ENCODE results near the gene ESYT2. TPM values are rescaled to one million over a fixed set of nuclear protein-coding genes. Genes with fewer than 3 reads are reported as not detected.

Gene ESYT2
- total RNA-seq, 1 experiment from 2014 or later = 162 TPM

DNA sequence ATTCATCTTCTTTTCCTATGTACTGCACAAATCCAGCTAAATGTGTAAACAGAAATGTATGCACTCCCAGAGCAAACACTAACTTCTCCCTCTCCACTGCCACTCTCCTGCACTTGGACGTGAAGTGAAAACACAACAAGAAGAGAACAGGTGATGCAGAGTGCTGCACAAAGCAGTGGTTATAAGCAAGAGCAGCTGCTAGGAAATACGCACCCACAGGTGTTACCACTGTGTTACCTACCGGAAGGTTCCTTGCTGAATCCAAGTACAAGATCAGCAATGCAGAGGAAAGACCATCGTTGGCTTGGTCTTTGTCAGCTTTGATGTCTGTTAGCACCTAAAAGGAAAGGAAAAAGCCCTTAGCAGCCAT is 70.1 kb downstream of the ESYT2 start:
- BruUV-seq (replicated peaks) = no TSS peak
- Histone ChIP-seq H4K20me1 (ENCODE audit: insufficient read depth) (0 out of 2 replicates have a peak, but pooled peaks cover 5% of the 10 kb centered on the region), H3K27me3 (ENCODE audit: insufficient read depth, low read depth) (no peaks in the 10 kb centered on the region), H3K79me2 (ENCODE audit: low read depth) (no peaks in the 10 kb centered on the region), H3K4me1 (replicated peaks; ENCODE audit: insufficient read depth) (no peaks in the 10 kb centered on the region), H3K4me2 (no peak overlapping the region), H3K4me3 (no peak overlapping the region), H3K9me3 (ENCODE audit: insufficient read depth, low read depth) (no peaks in the 10 kb centered on the region), H3K9me2 (ENCODE audit: insufficient read depth) (no peaks in the 10 kb centered on the region), H2AFZ (no peak overlapping the region), H3F3A (ENCODE audit: insufficient read depth, low read depth) (0 out of 2 replicates have a peak, but pooled peaks cover 7% of the 10 kb centered on the region), H3K27ac (no peak overlapping the region), H3K36me3 (ENCODE audit: low read depth) (peaks cover 58% of the 10 kb centered on the region)
- TF ChIP-seq, protein P1, sequence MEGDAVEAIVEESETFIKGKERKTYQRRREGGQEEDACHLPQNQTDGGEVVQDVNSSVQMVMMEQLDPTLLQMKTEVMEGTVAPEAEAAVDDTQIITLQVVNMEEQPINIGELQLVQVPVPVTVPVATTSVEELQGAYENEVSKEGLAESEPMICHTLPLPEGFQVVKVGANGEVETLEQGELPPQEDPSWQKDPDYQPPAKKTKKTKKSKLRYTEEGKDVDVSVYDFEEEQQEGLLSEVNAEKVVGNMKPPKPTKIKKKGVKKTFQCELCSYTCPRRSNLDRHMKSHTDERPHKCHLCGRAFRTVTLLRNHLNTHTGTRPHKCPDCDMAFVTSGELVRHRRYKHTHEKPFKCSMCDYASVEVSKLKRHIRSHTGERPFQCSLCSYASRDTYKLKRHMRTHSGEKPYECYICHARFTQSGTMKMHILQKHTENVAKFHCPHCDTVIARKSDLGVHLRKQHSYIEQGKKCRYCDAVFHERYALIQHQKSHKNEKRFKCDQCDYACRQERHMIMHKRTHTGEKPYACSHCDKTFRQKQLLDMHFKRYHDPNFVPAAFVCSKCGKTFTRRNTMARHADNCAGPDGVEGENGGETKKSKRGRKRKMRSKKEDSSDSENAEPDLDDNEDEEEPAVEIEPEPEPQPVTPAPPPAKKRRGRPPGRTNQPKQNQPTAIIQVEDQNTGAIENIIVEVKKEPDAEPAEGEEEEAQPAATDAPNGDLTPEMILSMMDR (conservative IDR thresholded peaks at IDR 0.05) = no peak
- no peak for TF ChIP-seq EZH2 (IDR thresholded peaks at IDR 0.05; ENCODE audit: low read depth)
- intact Hi-C loops (cut with micrococcal nuclease; ENCODE audit: unreplicated experiment) = no loop called here
- ChIA-PET POLR2A (ENCODE audit: unreplicated experiment) (no interaction called here), CTCF (interaction anchor here (0.6 kb wide), 1 partner anchor 218 kb away, joined by 3 read pairs; no protein-coding TSS in a partner anchor)
- no peak for DNase-seq

DNA sequence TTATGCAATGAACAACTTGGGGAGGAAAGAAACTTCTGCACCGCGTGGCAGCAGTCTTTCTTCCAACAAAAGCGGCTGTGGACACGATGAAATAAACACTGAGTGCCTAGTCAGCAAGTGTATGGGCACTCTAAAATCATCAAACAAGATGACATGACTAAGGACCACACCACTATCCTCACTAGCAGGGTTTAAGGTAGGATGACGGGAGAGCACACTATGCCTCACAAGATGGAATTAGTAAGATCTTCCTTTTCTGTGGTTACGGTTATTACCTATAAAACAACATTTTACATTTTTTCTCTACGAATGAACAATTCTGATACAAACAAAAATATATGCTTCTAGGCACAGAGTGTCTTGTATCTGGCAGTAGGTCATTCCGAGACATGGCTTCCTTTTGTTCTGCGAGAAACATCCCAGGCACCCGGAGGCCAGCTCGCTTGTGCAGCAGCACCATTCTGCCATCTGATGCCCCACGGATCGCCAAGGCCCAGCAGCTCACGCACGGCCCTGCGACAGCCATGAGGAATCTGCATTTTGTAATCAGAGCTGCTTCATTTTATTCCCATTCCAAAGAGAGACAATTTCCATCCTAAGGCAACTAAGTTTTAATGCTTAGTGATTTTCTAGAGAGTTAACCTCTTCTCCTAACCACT is 70.6 kb downstream of the ESYT2 start:
- no peak for DNase-seq
- no peaks in the 10 kb centered on the region for H3K9me3 ChIP-seq (ENCODE audit: insufficient read depth, low read depth)
- CTCF ChIA-PET = no interaction called here
- H3K9me2 ChIP-seq (ENCODE audit: insufficient read depth) = no peaks in the 10 kb centered on the region
- no peak overlapping the region for H3K27ac ChIP-seq
- peaks cover 53% of the 10 kb centered on the region for H3K36me3 ChIP-seq (ENCODE audit: low read depth)
- H3K27me3 ChIP-seq (ENCODE audit: insufficient read depth, low read depth) = no peaks in the 10 kb centered on the region
- no peak overlapping the region for H3K4me2 ChIP-seq
- POLR2A ChIA-PET (ENCODE audit: unreplicated experiment) = no interaction called here
- H3K4me1 ChIP-seq (replicated peaks; ENCODE audit: insufficient read depth) = no peaks in the 10 kb centered on the region
- intact Hi-C loops (cut with micrococcal nuclease; ENCODE audit: unreplicated experiment) = no loop called here
- 0 out of 2 replicates have a peak, but pooled peaks cover 7% of the 10 kb centered on the region for H3F3A ChIP-seq (ENCODE audit: insufficient read depth, low read depth)
- H2AFZ ChIP-seq = no peak overlapping the region
- H3K79me2 ChIP-seq (ENCODE audit: low read depth) = no peaks in the 10 kb centered on the region
- no peak overlapping the region for H3K4me3 ChIP-seq
- BruUV-seq (replicated peaks) = no TSS peak
- H4K20me1 ChIP-seq (ENCODE audit: insufficient read depth) = 0 out of 2 replicates have a peak, but pooled peaks cover 5% of the 10 kb centered on the region
- TF ChIP-seq EZH2 (IDR thresholded peaks at IDR 0.05; ENCODE audit: low read depth) = no peak
- TF ChIP-seq, protein P1 (conservative IDR thresholded peaks at IDR 0.05) = no peak

DNA sequence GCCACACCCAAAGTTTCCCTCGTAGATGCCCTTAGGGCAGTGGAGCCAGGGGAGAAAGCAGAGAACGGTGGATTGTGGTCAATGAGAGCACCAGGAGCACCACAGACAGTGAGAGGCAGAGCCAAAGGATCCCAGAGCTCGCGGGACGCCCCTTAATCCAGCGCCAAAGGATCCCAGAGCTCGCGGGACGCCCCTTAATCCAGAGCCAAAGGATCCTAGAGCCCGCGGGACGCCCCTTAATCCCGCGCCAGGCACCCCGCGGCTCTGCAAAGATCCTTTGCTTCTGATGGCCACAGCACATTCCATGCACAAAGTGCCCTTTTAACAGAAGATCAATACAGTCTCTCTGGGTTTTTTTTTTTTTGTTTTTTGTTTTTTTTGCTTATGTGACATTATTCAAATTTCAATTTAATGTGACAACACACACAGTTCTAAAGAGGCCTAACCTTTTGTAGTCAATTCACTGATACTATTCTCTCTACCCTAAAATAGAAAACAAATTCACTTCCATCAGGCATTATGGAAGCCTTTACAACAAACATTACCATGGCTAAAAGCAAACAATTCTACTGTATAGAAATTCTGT is 71.8 kb downstream of the ESYT2 start:
- no TSS peak for BruUV-seq (replicated peaks)
- no peak for TF ChIP-seq EZH2 (IDR thresholded peaks at IDR 0.05; ENCODE audit: low read depth)
- TF ChIP-seq, protein P1 (conservative IDR thresholded peaks at IDR 0.05) = no peak
- no peaks in the 10 kb centered on the region for H3K9me3 ChIP-seq (ENCODE audit: insufficient read depth, low read depth)
- ChIA-PET POLR2A (ENCODE audit: unreplicated experiment) (interaction anchor here (0.5 kb wide), 1 partner anchor 76 kb away, joined by 5 read pairs; no protein-coding TSS in a partner anchor), CTCF (no interaction called here)
- intact Hi-C loops (cut with micrococcal nuclease; ENCODE audit: unreplicated experiment) = no loop called here
- DNase-seq = no peak
- no peak overlapping the region for H3K27ac ChIP-seq
- H3K4me3 ChIP-seq = no peak overlapping the region
- no peaks in the 10 kb centered on the region for H3K79me2 ChIP-seq (ENCODE audit: low read depth)
- no peaks in the 10 kb centered on the region for H3K27me3 ChIP-seq (ENCODE audit: insufficient read depth, low read depth)
- H3K36me3 ChIP-seq (ENCODE audit: low read depth) = peaks cover 55% of the 10 kb centered on the region
- H3K9me2 ChIP-seq (ENCODE audit: insufficient read depth) = no peaks in the 10 kb centered on the region
- 0 out of 2 replicates have a peak, but pooled peaks cover 5% of the 10 kb centered on the region for H4K20me1 ChIP-seq (ENCODE audit: insufficient read depth)
- no peaks in the 10 kb centered on the region for H3K4me1 ChIP-seq (replicated peaks; ENCODE audit: insufficient read depth)
- 0 out of 2 replicates have a peak, but pooled peaks cover 7% of the 10 kb centered on the region for H3F3A ChIP-seq (ENCODE audit: insufficient read depth, low read depth)
- H2AFZ ChIP-seq = no peak overlapping the region
- no peak overlapping the region for H3K4me2 ChIP-seq
